ENCODE measurements around the gene LAMA5. TPM values are rescaled to one million over a fixed set of nuclear protein-coding genes. Genes with fewer than 3 reads are reported as not detected.
"Not testable (repeated sequence)": the region's sequence is repeated elsewhere in the genome, so short reads cannot be mapped to it uniquely, and the experiment has no call there.

The LAMA5 gene
- total and polyA plus RNA-seq, 2 of the 8 experiments (the other 6 are each of a cell fraction or from before 2014, with no cell fraction given), result 34.4 to 225 TPM

GRCh38 chr20:62373631-62374179 lies 6.6 kb upstream of the LAMA5 start:
- H3K18ac ChIP-seq (ENCODE audit: extremely low read depth, low read length); H3K4me3 ChIP-seq (ENCODE audit: extremely low read depth in 1 of 4, insufficient read depth in 2 of 4, low read depth in 3 of 4, low read length in 4 of 4); H4K20me1 ChIP-seq (replicated peaks in 1 of 2; ENCODE audit: control insufficient read depth in 1 of 2, insufficient read depth in 2 of 2, low read length in 2 of 2); H3K56ac ChIP-seq (replicated peaks; ENCODE audit: insufficient read length, low read depth, low read length); H3K23me2 ChIP-seq (ENCODE audit: low read depth, low read length); FAIRE-seq; H2AFZ ChIP-seq (ENCODE audit: low read length); H3K27ac ChIP-seq (ENCODE audit: low read depth, low read length); H4K8ac ChIP-seq (ENCODE audit: extremely low read depth, insufficient read depth, low read length); DNase-seq (ENCODE audit: low read depth in 1 of 2, low spot score in 2 of 2); H2BK120ac ChIP-seq (replicated peaks; ENCODE audit: low read depth, low read length); H3K4me2 ChIP-seq (ENCODE audit: insufficient read depth in 1 of 2, low read depth in 2 of 2, low read length in 2 of 2); H4K91ac ChIP-seq (replicated peaks; ENCODE audit: insufficient read length, low read length); H3K9me3 ChIP-seq (ENCODE audit: insufficient read depth in 2 of 2, low read depth in 1 of 2, low read length in 1 of 2); H3K4ac ChIP-seq (replicated peaks; ENCODE audit: insufficient read length, low read depth, low read length); H3K79me1 ChIP-seq (ENCODE audit: low read depth, low read length); H3K79me2 ChIP-seq (ENCODE audit: control insufficient read depth in 1 of 2, insufficient read depth in 2 of 2, low read length in 2 of 2); H3K27me3 ChIP-seq (replicated peaks in 1 of 4; ENCODE audit: control insufficient read depth in 3 of 4, extremely low read depth in 1 of 4, insufficient read depth in 3 of 4, low read length in 3 of 4); H2BK20ac ChIP-seq (ENCODE audit: low read length); H4K5ac ChIP-seq (ENCODE audit: insufficient read length, low read depth, low read length); H3K14ac ChIP-seq (ENCODE audit: insufficient read length); H3K23ac ChIP-seq (ENCODE audit: insufficient read length); H2AK5ac ChIP-seq (ENCODE audit: low read depth, low read length); H3K36me3 ChIP-seq (ENCODE audit: control insufficient read depth in 2 of 4, insufficient read depth in 4 of 4, low read length in 3 of 4): not testable (repeated sequence)
- CTCF ChIA-PET (ENCODE audit: partially characterized antibody), result interaction anchor here (0.9 to 14.1 kb wide), 5 partner anchors 8 to 62 kb away, joined by 3 to 212 read pairs (median 4); partner anchors contain the start of gene LAMA5
- Histone ChIP-seq H2BK12ac (ENCODE audit: low read depth, low read length) (peak overlapping the region; percentile 60; the same call in 1 of the 2 replicates), H3K4me1 (replicated peaks in 1 of 4; ENCODE audit: control insufficient read depth in 3 of 4, insufficient read depth in 4 of 4, low read length in 3 of 4) (peaks cover 8 to 47% (median 43%) of the 10 kb centered on the region in 4 experiments), H2BK5ac (ENCODE audit: low read depth, low read length) (peak overlapping the region; percentile 80; the same call in 1 of the 2 replicates), H3K9ac (replicated peaks in 1 of 4; ENCODE audit: extremely low read depth in 1 of 4, low read depth in 3 of 4, low read length in 3 of 4) (0 out of 7 replicates have a peak overlapping the region, but pooled peaks of 1 of the 4 experiments have one; percentile 5), H2BK15ac (ENCODE audit: low read length) (0 out of 2 replicates have a peak overlapping the region, but pooled peaks have one; percentile 4)
- 95% methylated on average over 18 of the region's 40 CpGs; no CpG with 5 or more reads in 1 of the 2 experiments for WGBS, 2 experiments (ENCODE audit: extremely low coverage in 1 of 2, insufficient coverage in 1 of 2, insufficient read length in 1 of 2, insufficient replicate concordance in 2 of 2, low coverage in 1 of 2, low lambda C conversion rate in 2 of 2, missing lambda C conversion rate in 1 of 2)
- POLR2A ChIA-PET (ENCODE audit: partially characterized antibody), result interaction anchor here (1.1 to 10.7 kb wide), 9 partner anchors 8 to 71 kb away, joined by 3 to 213 read pairs (median 5); partner anchors contain the start of genes ADRM1, LAMA5 and RPS21

All from H1 (cell line).